SU-DHL-6 (cell line): Measurements from ENCODE around the gene ATP2B2.

Source experiments
- H2AFZ ChIP-seq: fragments of 200-600 bp; sonication (generic); 2 replicates; pipeline ENCODE4 v1.6.1; 2014; ENCODE audit warnings: low read depth, mild to moderate bottlenecking, moderate library complexity, mixed read lengths, antibody characterized with exemption, low read length; ENCODE audit not compliant: severe bottlenecking
- H3F3A ChIP-seq: fragments of 200-600 bp; shearing (Covaris generic); 2 replicates; pipeline ENCODE4 v1.6.0; 2016; ENCODE audit warnings: antibody characterized with exemption, mild to moderate bottlenecking; ENCODE audit not compliant: insufficient read depth
- H3K27ac ChIP-seq: fragments of 200-600 bp; sonication (generic); 2 replicates; pipeline ENCODE4 v1.5.1; 2016; ENCODE audit warnings: low read depth, mild to moderate bottlenecking, low read length, moderate library complexity, mixed read lengths
- H3K27me3 ChIP-seq: fragments of 200-600 bp; sonication (generic), shearing (Covaris generic); 2 replicates; pipeline ENCODE4 v1.6.0; 2014; ENCODE audit warnings: mild to moderate bottlenecking, low read length
- H3K36me3 ChIP-seq: fragments of 200-600 bp; sonication (generic); 2 replicates; pipeline ENCODE4 v1.6.1; 2014; ENCODE audit warnings: mild to moderate bottlenecking, low read length, mixed read lengths
- H3K4me2 ChIP-seq: fragments of 300-600, 200-600 bp; shearing (Covaris generic), sonication (generic); 2 replicates; pipeline ENCODE4 v1.6.0; 2014; ENCODE audit warnings: low read length, low read depth, mild to moderate bottlenecking; ENCODE audit not compliant: poor library complexity, severe bottlenecking
- H3K4me3 ChIP-seq: fragments of 200-600 bp; sonication (generic); 2 replicates; pipeline ENCODE4 v1.5.1; 2014; ENCODE audit warnings: antibody characterized with exemption, low read length, mild to moderate bottlenecking, mixed read lengths; ENCODE audit not compliant: insufficient read depth, poor library complexity, severe bottlenecking
- H3K79me2 ChIP-seq: fragments of 200-600 bp; sonication (generic); 2 replicates; pipeline ENCODE4 v1.6.1; 2014; ENCODE audit warnings: mild to moderate bottlenecking, low read length, moderate library complexity; ENCODE audit not compliant: insufficient read depth
- H3K9ac ChIP-seq: fragments of 200-600 bp; sonication (generic); 2 replicates; pipeline ENCODE4 v1.7.0; 2014; ENCODE audit warnings: mild to moderate bottlenecking, low read length
- H3K9me2 ChIP-seq: fragments of 200-600 bp; sonication (generic); replicated peaks from 2 replicates; pipeline ENCODE4 v1.6.1; 2014; ENCODE audit warnings: low read length; ENCODE audit not compliant: insufficient read depth
- H3K9me3 ChIP-seq: fragments of 200-600 bp; sonication (generic); 2 replicates; pipeline ENCODE4 v1.6.1; 2014; ENCODE audit warnings: low read length, mixed read lengths; ENCODE audit not compliant: insufficient read depth
- H4K20me1 ChIP-seq: fragments of 200-600 bp; sonication (generic); 2 replicates; pipeline ENCODE4 v1.6.1; 2014; ENCODE audit warnings: low read depth, mild to moderate bottlenecking, antibody characterized with exemption, low read length, moderate library complexity, mixed read lengths
- EZH2phosphoT487 ChIP-seq: fragments of 200-600 bp; sonication (generic), shearing (Covaris generic); conservative IDR thresholded peaks from 2 replicates; pipeline ENCODE4 v1.6.1; 2018; ENCODE audit warnings: mild to moderate bottlenecking, antibody characterized with exemption, low read length, moderate library complexity, mixed read lengths
- TF ChIP-seq, protein P1 (sequence below): fragments of 200-600 bp; sonication (generic); IDR thresholded peaks from one replicate; pipeline ENCODE4 v1.5.1; 2017; ENCODE audit warnings: antibody characterized with exemption, mild to moderate bottlenecking, low read length, moderate library complexity; ENCODE audit not compliant: insufficient read depth, poor library complexity, severe bottlenecking

The ATP2B2 gene

DNA sequence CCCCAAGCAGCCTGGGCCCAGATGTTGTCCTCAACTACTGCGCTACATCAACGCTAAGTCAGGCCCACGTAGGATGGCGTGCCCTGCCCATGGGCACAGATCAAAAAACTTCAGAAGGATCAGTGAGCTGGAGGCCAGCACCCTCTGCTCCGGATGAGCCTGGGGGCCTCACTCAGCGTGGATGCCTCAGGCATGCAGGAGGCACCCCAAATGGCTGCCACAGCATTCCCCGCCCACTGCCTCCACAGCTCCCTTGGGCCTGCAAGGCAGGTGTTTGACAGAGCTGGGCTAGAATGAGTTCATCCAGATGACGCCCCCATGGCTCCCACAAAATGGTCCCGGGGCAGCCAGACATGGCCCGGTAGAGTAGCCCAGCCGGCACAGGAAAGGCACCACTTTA lies 7.1 kb downstream of the ATP2B2 start:
- Histone ChIP-seq H3K36me3 (no peaks in the 10 kb centered on the region), H3K4me3 (no peak overlapping the region), H3K27me3 (no peaks in the 10 kb centered on the region), H2AFZ (no peak overlapping the region), H4K20me1 (no peaks in the 10 kb centered on the region), H3K27ac (no peak overlapping the region), H3K4me2 (no peak overlapping the region), H3K9ac (no peak overlapping the region), H3K79me2 (no peaks in the 10 kb centered on the region), H3K9me2 (no peaks in the 10 kb centered on the region), H3F3A (no peaks in the 10 kb centered on the region), H3K9me3 (no peaks in the 10 kb centered on the region)
- TF ChIP-seq EZH2phosphoT487 = no peak

DNA sequence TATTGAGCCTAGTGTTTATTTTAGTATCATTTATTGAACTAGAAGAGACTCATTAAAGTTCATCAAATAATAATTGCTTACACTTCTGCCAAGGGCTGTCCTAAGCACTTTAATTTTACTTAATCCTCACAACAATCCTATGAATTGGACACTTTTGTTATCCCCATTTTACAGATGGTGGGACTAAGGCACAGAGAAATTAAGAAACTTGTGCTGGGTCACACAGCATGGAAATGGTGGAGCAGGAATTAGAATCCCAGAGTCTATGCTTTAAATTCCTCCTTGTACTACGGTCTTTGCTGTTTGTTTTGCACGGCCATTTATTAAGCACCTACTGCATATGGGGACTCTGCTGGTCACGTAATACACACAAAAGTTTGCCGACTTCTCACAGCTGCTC lies 7.9 kb downstream of the ATP2B2 start:
- Histone ChIP-seq H3K27me3 (no peaks in the 10 kb centered on the region), H3K79me2 (no peaks in the 10 kb centered on the region), H3F3A (no peaks in the 10 kb centered on the region), H3K36me3 (no peaks in the 10 kb centered on the region), H3K9ac (no peak overlapping the region), H3K4me2 (no peak overlapping the region), H4K20me1 (no peaks in the 10 kb centered on the region), H3K27ac (no peak overlapping the region), H3K9me3 (no peaks in the 10 kb centered on the region), H3K9me2 (no peaks in the 10 kb centered on the region), H2AFZ (no peak overlapping the region), H3K4me3 (no peak overlapping the region)
- TF ChIP-seq EZH2phosphoT487 = no peak
- TF ChIP-seq, protein P1, sequence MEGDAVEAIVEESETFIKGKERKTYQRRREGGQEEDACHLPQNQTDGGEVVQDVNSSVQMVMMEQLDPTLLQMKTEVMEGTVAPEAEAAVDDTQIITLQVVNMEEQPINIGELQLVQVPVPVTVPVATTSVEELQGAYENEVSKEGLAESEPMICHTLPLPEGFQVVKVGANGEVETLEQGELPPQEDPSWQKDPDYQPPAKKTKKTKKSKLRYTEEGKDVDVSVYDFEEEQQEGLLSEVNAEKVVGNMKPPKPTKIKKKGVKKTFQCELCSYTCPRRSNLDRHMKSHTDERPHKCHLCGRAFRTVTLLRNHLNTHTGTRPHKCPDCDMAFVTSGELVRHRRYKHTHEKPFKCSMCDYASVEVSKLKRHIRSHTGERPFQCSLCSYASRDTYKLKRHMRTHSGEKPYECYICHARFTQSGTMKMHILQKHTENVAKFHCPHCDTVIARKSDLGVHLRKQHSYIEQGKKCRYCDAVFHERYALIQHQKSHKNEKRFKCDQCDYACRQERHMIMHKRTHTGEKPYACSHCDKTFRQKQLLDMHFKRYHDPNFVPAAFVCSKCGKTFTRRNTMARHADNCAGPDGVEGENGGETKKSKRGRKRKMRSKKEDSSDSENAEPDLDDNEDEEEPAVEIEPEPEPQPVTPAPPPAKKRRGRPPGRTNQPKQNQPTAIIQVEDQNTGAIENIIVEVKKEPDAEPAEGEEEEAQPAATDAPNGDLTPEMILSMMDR = no peak

DNA sequence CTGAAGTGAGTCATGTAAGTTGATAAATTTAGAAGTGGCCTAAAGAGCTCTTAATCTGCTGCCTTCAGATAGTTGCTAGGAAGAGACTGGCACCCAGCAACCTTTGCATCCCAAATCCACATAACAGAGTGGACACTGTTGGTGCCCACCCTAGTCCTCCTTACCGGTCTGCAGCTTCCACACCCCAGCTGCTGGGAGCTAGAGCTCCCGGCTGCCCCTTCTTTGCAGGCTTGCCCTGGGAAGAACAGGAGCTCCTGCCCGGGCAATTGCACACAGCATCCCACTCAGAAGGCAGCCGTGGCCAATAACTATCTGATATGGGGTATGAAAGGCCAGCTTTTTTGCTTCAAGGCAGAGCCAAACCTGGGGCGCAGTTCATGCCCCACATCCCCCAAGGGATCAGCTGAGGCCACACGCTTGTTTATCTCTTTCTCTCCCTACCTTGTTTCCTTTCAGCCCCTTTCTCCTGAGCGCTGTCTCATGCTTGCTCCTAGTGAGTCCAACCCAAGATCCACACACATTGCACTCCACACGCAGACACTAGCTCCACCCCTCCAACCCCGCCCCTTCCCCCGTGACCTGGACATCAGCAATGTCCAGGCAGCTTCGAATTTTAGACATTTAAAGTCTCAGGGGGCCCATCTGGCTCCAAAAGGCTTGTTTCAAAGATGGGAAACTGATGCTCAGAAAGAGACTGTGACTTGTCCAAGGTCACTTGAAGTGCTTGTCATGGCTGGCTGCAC lies 9.1 kb downstream of the ATP2B2 start:
- Histone ChIP-seq H3K4me2 (no peak overlapping the region), H3K79me2 (no peaks in the 10 kb centered on the region)

DNA sequence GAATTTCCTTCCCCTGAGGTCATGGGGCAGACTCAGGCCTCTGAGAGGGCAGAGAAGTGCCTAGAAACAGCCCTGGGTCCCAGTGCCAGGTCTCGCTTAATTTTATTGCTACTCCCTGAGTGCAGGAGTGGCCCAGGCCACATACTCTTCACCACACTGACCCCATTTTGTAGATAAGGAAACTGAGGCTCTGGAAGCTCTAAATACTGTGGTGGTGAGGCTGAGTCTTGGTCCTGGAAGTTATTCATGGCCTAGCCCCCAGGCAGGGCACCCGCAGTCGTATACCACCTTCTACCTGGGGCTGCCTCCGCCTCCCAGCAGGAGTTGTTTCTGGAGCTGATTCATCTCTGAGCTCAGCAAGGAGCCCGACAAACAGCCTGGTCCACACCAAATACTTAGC lies 9.8 kb downstream of the ATP2B2 start:
- H3K4me3 ChIP-seq = no peak overlapping the region
- H3K9ac ChIP-seq = no peak overlapping the region
- no peaks in the 10 kb centered on the region for H3K36me3 ChIP-seq
- no peaks in the 10 kb centered on the region for H3K9me2 ChIP-seq
- H3K9me3 ChIP-seq = no peaks in the 10 kb centered on the region
- no peaks in the 10 kb centered on the region for H3K79me2 ChIP-seq
- TF ChIP-seq, protein P1 = no peak
- no peak for TF ChIP-seq EZH2phosphoT487
- no peaks in the 10 kb centered on the region for H4K20me1 ChIP-seq
- no peak overlapping the region for H2AFZ ChIP-seq
- H3K4me2 ChIP-seq = no peak overlapping the region
- no peaks in the 10 kb centered on the region for H3K27me3 ChIP-seq
- no peaks in the 10 kb centered on the region for H3F3A ChIP-seq
- no peak overlapping the region for H3K27ac ChIP-seq

More for the DNA sequence above, 9.1 kb downstream of the ATP2B2 start:
- H3F3A ChIP-seq = no peaks in the 10 kb centered on the region
- TF ChIP-seq, protein P1 = no peak
- TF ChIP-seq EZH2phosphoT487 = no peak
- H2AFZ ChIP-seq = no peak overlapping the region
- H3K9me2 ChIP-seq = no peaks in the 10 kb centered on the region
- no peaks in the 10 kb centered on the region for H3K27me3 ChIP-seq
- no peaks in the 10 kb centered on the region for H3K36me3 ChIP-seq
- H4K20me1 ChIP-seq = no peaks in the 10 kb centered on the region
- no peak overlapping the region for H3K27ac ChIP-seq
- no peaks in the 10 kb centered on the region for H3K9me3 ChIP-seq
- no peak overlapping the region for H3K4me3 ChIP-seq
- no peak overlapping the region for H3K9ac ChIP-seq
